Measurements from ENCODE around the gene FARS2.

Gene FARS2

DNA sequence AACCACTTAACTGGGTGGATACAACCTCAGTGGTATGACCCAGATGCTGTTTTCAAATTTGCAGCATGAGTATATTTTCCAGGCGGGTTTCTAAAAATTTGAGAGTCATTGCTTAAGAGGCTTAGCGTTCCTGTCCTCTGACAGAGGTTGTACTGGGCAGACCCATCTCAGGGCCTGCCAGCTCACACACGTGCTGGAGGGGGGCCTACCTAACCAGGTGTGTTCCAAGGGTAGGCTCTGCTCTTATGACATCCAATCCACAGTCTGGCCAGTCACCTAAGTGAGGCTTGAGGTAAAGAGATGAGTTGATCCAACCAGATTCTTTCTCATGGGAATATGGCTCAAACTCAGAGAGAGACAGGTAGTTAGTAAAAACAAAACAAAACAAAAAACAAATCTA is 1.9 kb upstream of the FARS2 start:
- no peak overlapping the region for H3K4me3 ChIP-seq (ENCODE audit: low read depth, low read length)
- TF ChIP-seq, protein P1, sequence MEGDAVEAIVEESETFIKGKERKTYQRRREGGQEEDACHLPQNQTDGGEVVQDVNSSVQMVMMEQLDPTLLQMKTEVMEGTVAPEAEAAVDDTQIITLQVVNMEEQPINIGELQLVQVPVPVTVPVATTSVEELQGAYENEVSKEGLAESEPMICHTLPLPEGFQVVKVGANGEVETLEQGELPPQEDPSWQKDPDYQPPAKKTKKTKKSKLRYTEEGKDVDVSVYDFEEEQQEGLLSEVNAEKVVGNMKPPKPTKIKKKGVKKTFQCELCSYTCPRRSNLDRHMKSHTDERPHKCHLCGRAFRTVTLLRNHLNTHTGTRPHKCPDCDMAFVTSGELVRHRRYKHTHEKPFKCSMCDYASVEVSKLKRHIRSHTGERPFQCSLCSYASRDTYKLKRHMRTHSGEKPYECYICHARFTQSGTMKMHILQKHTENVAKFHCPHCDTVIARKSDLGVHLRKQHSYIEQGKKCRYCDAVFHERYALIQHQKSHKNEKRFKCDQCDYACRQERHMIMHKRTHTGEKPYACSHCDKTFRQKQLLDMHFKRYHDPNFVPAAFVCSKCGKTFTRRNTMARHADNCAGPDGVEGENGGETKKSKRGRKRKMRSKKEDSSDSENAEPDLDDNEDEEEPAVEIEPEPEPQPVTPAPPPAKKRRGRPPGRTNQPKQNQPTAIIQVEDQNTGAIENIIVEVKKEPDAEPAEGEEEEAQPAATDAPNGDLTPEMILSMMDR (conservative IDR thresholded peaks at IDR 0.05; ENCODE audit: low read depth, low read length), result no peak
- DNase-seq (ENCODE audit: low read depth), result no peak

DNA sequence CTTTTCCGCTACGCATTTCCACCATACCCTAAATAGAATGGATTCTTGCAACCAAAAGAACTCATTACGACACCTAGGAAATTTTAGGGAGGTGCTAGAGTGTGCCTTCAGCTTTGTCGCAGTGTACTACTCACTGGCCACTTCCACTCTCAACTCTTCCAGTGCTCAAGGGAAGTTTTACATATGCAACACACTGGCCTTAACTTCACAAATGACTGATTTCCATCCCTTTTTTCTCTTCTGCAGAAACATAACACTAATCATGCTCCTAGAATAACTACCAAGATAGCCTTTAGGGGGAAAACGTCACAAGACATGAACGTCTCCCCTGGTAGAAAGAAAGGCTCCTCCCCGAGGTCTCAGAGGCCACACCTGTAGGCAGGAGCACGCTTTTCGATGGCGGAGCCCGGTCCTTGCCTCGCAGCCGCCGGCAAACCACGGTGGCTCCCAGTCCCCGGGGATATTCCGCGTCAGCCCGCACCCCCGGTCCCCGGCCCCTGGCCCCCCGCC is 1.1 kb upstream of the FARS2 start:
- TF ChIP-seq, protein P1 (conservative IDR thresholded peaks at IDR 0.05; ENCODE audit: low read depth, low read length), result no peak
- H3K4me3 ChIP-seq (ENCODE audit: low read depth, low read length), result peak overlapping the region; percentile 96
- DNase-seq (ENCODE audit: low read depth), result peak; percentile 61

DNA sequence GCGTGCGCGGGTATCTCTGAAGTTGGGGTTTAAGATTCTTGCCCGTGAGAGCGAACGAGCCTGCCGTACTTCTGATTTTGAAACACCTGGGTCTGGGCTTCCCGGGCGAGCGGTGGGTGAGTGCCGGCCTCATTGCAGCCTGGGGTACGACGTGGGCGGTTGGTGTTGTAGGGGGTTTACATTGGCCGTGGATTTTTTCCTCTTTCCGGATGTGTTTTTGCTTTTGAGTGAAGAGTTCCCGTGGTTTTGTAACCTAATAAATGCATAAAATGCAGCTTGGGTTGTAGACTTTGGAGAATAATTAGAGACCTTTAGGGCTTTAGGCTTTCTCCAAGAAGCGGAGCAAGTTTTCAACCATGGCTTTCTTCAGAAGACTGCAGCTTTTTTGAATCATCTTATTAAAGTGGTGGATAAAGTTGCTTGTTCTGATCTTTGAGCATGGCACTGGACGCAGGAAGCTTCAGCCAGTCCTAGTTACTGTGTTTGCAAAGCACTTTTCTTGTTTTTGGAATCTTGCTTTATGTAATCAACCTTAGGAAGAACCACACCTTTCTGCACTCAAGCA is 314 bp downstream of the FARS2 start:
- H3K4me3 ChIP-seq (ENCODE audit: low read depth, low read length), result peak overlapping the region; percentile 96
- TF ChIP-seq, protein P1 (conservative IDR thresholded peaks at IDR 0.05; ENCODE audit: low read depth, low read length), result no peak
- no peak for DNase-seq (ENCODE audit: low read depth)

DNA sequence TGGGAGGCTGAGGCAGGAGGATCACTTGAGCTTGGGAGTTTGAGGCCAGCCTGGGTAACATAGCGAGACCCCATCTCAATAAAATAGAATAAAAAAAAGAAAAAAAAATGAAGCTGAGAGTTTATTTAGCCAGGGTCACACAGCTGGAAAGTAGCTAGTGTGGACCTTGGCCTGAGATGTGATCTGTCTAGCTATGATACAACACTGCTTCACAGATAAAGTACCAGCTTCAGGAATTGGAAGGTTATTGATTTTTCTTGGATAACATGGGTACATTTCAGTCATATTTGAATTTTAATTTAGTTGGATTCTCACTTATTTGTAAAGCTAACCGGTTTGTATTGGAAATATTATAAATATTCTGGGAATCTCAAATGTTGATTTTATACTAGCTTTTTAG is 5.1 kb downstream of the FARS2 start:
- H3K4me3 ChIP-seq (ENCODE audit: low read depth, low read length), result no peak overlapping the region
- DNase-seq (ENCODE audit: low read depth), result no peak
- TF ChIP-seq, protein P1 (conservative IDR thresholded peaks at IDR 0.05; ENCODE audit: low read depth, low read length), result no peak

DNA sequence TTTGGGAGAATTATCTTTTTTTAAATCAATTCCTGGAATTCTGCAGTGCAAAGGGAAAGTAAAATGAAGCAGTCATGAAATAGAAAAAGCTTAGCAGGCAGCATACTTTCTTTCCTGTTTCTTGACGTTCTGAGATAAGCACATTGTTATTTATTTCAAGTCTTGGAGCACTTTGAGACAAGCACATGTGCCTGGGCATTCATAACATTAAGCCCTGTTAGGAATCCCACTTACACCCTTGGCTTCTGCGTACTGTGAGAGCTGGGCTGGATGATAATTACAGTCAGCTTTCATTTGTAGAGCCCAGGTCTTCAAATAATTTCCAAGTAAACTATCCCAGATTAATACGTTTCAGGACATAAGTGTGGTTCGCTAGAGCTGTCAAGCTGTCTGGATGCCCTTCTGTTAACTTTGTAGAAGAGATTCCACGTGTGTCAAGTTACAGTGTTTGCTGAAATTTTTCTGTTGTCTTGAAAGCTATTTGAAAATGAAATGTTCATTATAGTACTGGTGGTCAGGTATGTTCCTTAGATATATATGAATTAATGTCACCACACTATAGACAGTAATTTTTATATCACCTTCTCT is 8.9 kb downstream of the FARS2 start:
- TF ChIP-seq, protein P1 (conservative IDR thresholded peaks at IDR 0.05; ENCODE audit: low read depth, low read length), result no peak
- no peak for DNase-seq (ENCODE audit: low read depth)
- no peak overlapping the region for H3K4me3 ChIP-seq (ENCODE audit: low read depth, low read length)

DNA sequence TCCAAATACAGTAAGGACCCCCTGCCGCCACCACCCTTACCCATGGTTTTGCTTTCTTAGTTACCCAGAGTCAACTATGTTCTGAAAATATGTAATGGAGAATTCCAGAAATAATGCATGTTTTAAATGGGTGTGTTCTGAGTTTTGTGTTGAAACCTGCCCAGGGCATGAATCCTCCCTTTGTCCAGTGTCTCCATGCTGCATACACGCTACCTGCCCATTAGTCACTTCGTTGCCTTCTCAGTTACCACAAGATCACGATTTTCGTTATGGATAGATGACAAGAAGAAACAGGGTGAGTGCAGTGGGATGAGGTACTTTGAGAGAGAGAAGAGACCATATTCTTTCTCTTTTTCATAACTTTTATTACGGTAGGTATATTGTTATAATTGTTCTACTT is 10.6 kb downstream of the FARS2 start:
- TF ChIP-seq, protein P1 (conservative IDR thresholded peaks at IDR 0.05; ENCODE audit: low read depth, low read length), result no peak
- H3K4me3 ChIP-seq (ENCODE audit: low read depth, low read length), result no peak overlapping the region
- DNase-seq (ENCODE audit: low read depth), result no peak

DNA sequence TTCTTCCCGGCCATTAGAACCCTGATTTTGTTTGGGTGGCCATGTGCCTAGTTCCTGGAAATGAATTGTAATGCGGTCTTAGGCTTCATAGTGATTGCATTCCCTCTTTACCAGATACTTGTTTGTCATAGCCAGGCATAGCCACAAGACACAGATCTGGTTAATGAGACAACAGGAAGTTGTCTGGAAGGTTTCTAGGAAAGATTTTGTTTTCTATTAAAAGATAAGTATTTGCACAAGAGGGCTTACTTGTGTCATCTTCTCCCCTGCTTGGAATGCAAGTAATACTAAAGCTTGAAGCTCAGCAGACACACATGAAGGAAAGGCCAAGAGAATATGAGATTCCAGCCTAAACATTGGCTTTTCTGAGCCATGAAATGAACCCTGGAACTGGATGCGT is 12.9 kb downstream of the FARS2 start:
- TF ChIP-seq, protein P1 (conservative IDR thresholded peaks at IDR 0.05; ENCODE audit: low read depth, low read length), result no peak
- peak; percentile 9 for DNase-seq (ENCODE audit: low read depth)
- no peak overlapping the region for H3K4me3 ChIP-seq (ENCODE audit: low read depth, low read length)
